SJSA1 (cell line): Measurements from ENCODE around the gene ARMC7. TPM values are rescaled to one million over a fixed set of nuclear protein-coding genes. Genes with fewer than 3 reads are reported as not detected.
A peak's percentile ranks its signal among the peaks of the same experiment; 100 is the strongest.
"Not testable (repeated sequence)": the region's sequence is repeated elsewhere in the genome, so short reads cannot be mapped to it uniquely, and the experiment has no call there.

Experiments
- DNase-seq, 2 experiments: peaks; one replicate each; pipeline ENCODE4 v3.0.0-alpha.2; 2015 to 2020; ENCODE audit warnings: low spot score in 2 of 2, low read depth in 1 of 2
- H3K27ac ChIP-seq: fragments of 250-450 bp; sonication (Bioruptor Pico); 2 replicates; pipeline ENCODE4 v1.5.1; 2020; ENCODE audit warnings: mild to moderate bottlenecking, moderate library complexity
- H3K27me3 ChIP-seq: fragments of 250-450 bp; sonication (Bioruptor Pico); replicated peaks from 2 replicates; pipeline ENCODE4 v1.5.1; 2020; ENCODE audit warnings: mild to moderate bottlenecking, moderate library complexity
- H3K36me3 ChIP-seq: fragments of 250-450 bp; sonication (Bioruptor Pico); 2 replicates; pipeline ENCODE4 v1.5.1; 2020; ENCODE audit warnings: mild to moderate bottlenecking
- H3K4me1 ChIP-seq: fragments of 250-450 bp; sonication (Bioruptor Pico); replicated peaks from 2 replicates; pipeline ENCODE4 v1.6.1; 2021; ENCODE audit warnings: mild to moderate bottlenecking
- H3K4me3 ChIP-seq: fragments of 250-450 bp; sonication (Bioruptor Pico); 2 replicates; pipeline ENCODE4 v1.5.1; 2020; ENCODE audit warnings: mild to moderate bottlenecking
- H3K9me3 ChIP-seq: fragments of 250-450 bp; sonication (Bioruptor Pico); replicated peaks from 2 replicates; pipeline ENCODE4 v1.5.1; 2020; ENCODE audit warnings: mild to moderate bottlenecking
- total RNA-seq: library from RNA; depleted of rRNA; stranded (reverse); fragments of >200 nt; shearing (Covaris generic); gene quantifications from 2 replicates; pipeline ENCODE4 v1.2.3, GENCODE V29; 2014

ARMC7 gene
- total RNA-seq, 1 experiment from 2014 or later, result 6.6 TPM

DNA sequence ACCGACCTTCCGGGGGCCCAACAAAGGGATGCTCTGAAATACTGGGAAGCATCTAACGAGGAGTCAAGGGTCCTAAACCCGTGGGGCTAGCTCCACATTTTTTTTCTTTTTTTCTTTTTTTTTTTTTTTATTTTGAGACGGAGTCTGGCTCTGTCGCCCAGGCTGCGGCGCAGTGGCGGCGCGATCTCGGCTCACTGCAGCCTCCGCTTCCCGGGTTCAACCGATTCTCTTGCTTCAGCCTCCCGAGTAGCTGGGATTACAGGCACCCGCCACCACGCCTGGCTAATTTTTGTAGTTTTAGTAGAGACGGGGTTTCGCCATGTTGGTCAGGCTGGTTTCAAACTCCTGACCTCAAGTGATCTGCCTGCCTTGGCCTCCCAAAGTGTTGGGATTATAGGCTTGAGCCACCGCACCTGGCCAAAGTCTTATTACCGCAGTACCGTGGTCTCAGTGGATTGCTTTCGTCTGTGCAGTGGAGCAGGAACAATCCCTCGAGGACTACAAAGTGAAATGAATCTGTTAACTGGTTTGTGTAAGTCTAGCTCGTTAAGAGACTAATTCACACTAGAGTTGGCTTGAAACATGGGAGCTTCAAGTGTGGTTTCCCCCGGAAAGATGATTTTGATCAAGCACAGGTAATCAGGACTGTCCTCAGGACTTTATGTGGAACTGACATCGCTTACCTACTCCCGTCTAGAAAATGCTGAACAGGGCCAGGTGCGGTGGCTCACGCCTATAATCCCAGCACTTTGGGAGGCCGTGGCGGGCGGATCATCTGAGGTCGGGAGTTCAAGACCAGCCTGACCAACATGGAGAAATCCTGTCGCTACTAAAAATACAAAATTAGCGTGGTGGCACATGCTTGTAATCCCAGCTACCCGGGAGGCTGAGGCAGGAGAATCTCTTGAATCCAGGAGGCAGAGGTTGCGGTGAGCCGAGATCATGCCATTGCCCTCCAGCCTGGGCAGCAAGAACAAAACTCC is 22.5 kb downstream of the ARMC7 start:
- Histone ChIP-seq H3K4me3 (peak overlapping the region; percentile 80), H3K27ac (peak overlapping the region; percentile 71), H3K36me3 (peaks cover 72% of the 10 kb centered on the region), H3K4me1 (peaks cover 22% of the 10 kb centered on the region)
- DNase-seq, H3K27me3 ChIP-seq, H3K9me3 ChIP-seq: not testable (repeated sequence)

DNA sequence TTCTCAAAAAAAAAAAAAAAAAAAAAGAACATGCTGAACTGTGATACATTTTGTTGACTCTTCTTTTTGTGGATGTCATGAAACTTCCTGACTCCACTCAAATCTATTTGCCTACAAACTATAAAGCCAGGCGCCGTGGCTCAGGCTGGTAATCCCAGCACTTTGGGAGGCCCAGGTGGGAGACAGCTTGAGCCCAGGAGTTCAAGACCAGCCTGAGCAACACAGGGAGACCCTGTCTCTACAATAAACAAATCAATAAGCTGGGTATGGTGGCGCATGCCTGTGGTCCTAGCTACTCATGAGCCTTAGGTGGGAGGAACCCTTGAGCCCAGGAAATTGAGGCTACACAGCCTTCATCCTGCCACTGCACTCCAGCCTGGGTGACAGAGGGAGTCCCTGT is 23.2 kb downstream of the ARMC7 start:
- DNase-seq, result no peak
- Histone ChIP-seq H3K36me3 (peaks cover 74% of the 10 kb centered on the region), H3K9me3 (no peaks in the 10 kb centered on the region), H3K4me1 (peaks cover 22% of the 10 kb centered on the region), H3K4me3 (no peak overlapping the region), H3K27me3 (no peaks in the 10 kb centered on the region), H3K27ac (no peak overlapping the region)

GRCh38 chr17:75133607-75134347 is 24.0 kb downstream of the ARMC7 start:
- peaks cover 77% of the 10 kb centered on the region for H3K36me3 ChIP-seq
- H3K4me3 ChIP-seq, H3K27ac ChIP-seq, H3K27me3 ChIP-seq, H3K9me3 ChIP-seq, DNase-seq: not testable (repeated sequence)
- H3K4me1 ChIP-seq, result peaks cover 22% of the 10 kb centered on the region

DNA sequence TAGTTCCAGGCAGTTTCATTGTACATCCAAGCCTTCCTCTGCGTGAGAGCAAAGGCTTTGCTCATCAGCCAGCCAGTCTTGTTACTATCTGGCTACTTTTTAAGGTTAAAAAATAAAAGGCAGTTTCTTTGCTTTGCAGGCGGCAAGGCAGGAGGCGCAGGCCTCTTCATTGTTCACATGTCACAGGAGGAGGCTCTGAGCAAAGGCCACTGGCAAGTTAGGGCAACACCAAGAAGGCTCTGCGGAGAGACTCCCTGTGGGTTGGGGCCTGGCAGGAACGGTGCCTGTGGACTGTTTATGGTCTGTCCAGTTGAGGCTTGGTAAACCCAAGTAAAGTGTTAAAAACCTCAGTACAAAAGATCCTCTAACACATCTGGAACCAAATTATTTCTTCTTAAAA is 25.7 kb downstream of the ARMC7 start:
- peaks cover 77% of the 10 kb centered on the region for H3K36me3 ChIP-seq
- H3K27me3 ChIP-seq, result no peaks in the 10 kb centered on the region
- no peak overlapping the region for H3K27ac ChIP-seq
- H3K9me3 ChIP-seq, result no peaks in the 10 kb centered on the region
- no peak for DNase-seq
- no peak overlapping the region for H3K4me3 ChIP-seq
- H3K4me1 ChIP-seq, result peaks cover 16% of the 10 kb centered on the region

DNA sequence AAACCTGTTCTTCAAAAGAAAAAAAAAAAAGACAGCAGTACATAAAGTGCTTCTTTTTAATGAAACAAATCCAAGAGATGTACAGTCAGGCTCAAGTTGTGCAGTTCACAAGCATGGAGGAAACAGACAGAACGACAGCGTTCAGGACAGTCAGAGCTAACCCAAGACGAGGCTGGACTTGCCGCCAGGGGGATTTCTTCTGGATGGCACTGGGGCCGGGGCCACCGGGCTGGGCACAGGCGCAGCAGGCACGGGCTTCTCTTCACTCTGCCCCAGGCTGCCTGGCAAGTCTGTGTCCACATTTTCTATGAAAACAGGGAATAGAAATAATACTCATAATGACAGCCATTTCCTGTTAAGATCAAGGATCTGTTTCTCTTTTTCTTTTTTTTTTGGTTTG is 26.2 kb downstream of the ARMC7 start:
- Histone ChIP-seq H3K9me3 (no peaks in the 10 kb centered on the region), H3K27me3 (no peaks in the 10 kb centered on the region), H3K4me3 (no peak overlapping the region), H3K27ac (no peak overlapping the region), H3K36me3 (peaks cover 77% of the 10 kb centered on the region), H3K4me1 (peaks cover 13% of the 10 kb centered on the region)
- DNase-seq, result no peak

- peaks cover 80% of the 10 kb centered on the region for H3K36me3 ChIP-seq
- not testable (repeated sequence) for H3K27me3 ChIP-seq, H3K4me3 ChIP-seq, H3K27ac ChIP-seq, DNase-seq, H3K4me1 ChIP-seq, H3K9me3 ChIP-seq
These were observed 28.0 kb downstream of the ARMC7 start for GRCh38 chr17:75137762-75138161.

GRCh38 chr17:75138519-75138918 is 28.8 kb downstream of the ARMC7 start:
- H3K4me1 ChIP-seq, result no peaks in the 10 kb centered on the region
- H3K36me3 ChIP-seq, result peaks cover 87% of the 10 kb centered on the region
- DNase-seq, result no peak

GRCh38 chr17:75142236-75142971 is 32.6 kb downstream of the ARMC7 start:
- H3K36me3 ChIP-seq, result peaks cover 95% of the 10 kb centered on the region
- H3K4me3 ChIP-seq, result no peak overlapping the region

More at GRCh38 chr17:75138519-75138918, 28.8 kb downstream of the ARMC7 start:
- no peak overlapping the region for H3K4me3 ChIP-seq
- H3K9me3 ChIP-seq, result no peaks in the 10 kb centered on the region
- no peaks in the 10 kb centered on the region for H3K27me3 ChIP-seq
- no peak overlapping the region for H3K27ac ChIP-seq

DNA sequence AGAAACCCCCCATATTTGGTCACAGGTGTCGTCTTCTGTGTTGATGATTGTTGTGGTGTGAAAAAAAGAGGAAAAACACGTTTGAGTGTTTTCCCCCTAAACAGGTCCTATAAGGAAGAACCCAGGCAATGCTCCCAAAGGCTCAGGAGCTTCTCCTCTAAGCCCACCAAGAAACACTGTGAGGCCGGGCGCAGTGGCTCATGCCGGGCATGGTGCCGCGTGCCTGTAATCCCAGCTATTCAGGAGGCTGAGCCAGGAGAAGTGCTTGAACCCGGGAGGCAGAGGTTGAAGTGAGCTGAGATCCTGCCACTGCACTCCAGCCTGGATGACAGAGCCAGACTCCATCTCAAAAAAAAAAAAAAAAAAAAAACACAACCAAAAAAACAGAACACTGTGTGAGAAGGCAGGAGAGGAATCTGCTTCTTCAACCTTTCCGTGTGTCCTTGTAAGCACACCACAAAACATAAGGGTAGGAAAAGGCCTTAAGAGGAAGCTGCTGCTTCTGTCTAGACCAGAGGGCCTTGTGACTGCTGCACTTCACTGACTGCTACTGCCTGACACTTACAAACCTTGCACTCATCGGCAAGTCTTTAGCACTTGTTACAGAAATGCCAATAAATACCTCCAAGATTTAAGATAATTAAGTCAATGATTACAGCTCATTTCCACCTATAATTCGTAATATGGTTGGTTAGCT is 35.2 kb downstream of the ARMC7 start:
- Histone ChIP-seq H3K9me3 (no peaks in the 10 kb centered on the region), H3K36me3 (peaks cover 97% of the 10 kb centered on the region), H3K4me3 (no peak overlapping the region), H3K27ac (no peak overlapping the region), H3K4me1 (no peaks in the 10 kb centered on the region), H3K27me3 (no peaks in the 10 kb centered on the region)
- DNase-seq, result no peak

More at GRCh38 chr17:75142236-75142971, 32.6 kb downstream of the ARMC7 start:
- Histone ChIP-seq H3K9me3 (no peaks in the 10 kb centered on the region), H3K27ac (no peak overlapping the region), H3K4me1 (no peaks in the 10 kb centered on the region), H3K27me3 (no peaks in the 10 kb centered on the region)
- DNase-seq, result no peak

DNA sequence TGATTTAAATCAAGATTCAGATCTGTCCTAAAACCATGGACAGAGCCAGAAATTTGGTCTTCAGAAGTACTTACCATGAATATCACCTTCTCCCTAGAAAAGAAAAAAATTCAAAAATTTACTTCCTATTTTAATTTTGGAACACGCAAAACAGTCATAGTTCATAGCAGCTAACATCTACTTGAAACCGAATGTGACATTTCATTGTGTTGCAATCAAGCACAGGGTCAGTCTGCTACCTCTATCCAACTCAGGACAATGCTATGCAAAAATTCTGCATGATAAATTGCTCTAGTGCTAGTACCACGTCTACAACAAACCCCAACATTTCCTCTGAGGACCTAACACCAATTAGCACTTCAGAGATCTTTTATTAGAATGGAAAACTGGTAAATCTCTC is 36.8 kb downstream of the ARMC7 start:
- Histone ChIP-seq H3K36me3 (peaks cover 81% of the 10 kb centered on the region), H3K27ac (no peak overlapping the region), H3K4me1 (no peaks in the 10 kb centered on the region), H3K27me3 (no peaks in the 10 kb centered on the region), H3K4me3 (no peak overlapping the region), H3K9me3 (no peaks in the 10 kb centered on the region)
- DNase-seq, result no peak

GRCh38 chr17:75147878-75148546 is 38.2 kb downstream of the ARMC7 start:
- Histone ChIP-seq H3K36me3 (peaks cover 75% of the 10 kb centered on the region), H3K4me3 (no peak overlapping the region), H3K27ac (no peak overlapping the region), H3K9me3 (no peaks in the 10 kb centered on the region), H3K27me3 (no peaks in the 10 kb centered on the region), H3K4me1 (peaks cover 8% of the 10 kb centered on the region)
- DNase-seq, result no peak

GRCh38 chr17:75151930-75152329 is 42.2 kb downstream of the ARMC7 start:
- Histone ChIP-seq H3K9me3 (no peaks in the 10 kb centered on the region), H3K36me3 (peaks cover 46% of the 10 kb centered on the region), H3K4me1 (peaks cover 17% of the 10 kb centered on the region), H3K4me3 (no peak overlapping the region), H3K27me3 (no peaks in the 10 kb centered on the region), H3K27ac (no peak overlapping the region)
- DNase-seq, result no peak

GRCh38 chr17:75152523-75152921 is 42.8 kb downstream of the ARMC7 start:
- Histone ChIP-seq H3K36me3 (peaks cover 43% of the 10 kb centered on the region), H3K27me3 (no peaks in the 10 kb centered on the region), H3K4me3 (peak overlapping the region; percentile 87), H3K27ac (no peak overlapping the region), H3K9me3 (no peaks in the 10 kb centered on the region), H3K4me1 (peaks cover 17% of the 10 kb centered on the region)
- DNase-seq, result no peak
